ENCODE data around the gene SCMH1.

SCMH1 gene

GRCh38 chr1:41235893-41236292 is 6.2 kb downstream of the SCMH1 start:
- no peak overlapping the region for H2AFZ ChIP-seq (ENCODE audit: low read length)
- peaks cover 6% of the 10 kb centered on the region for H3F3A ChIP-seq (ENCODE audit: insufficient read depth, low read length)
- no peaks in the 10 kb centered on the region for H3K9me2 ChIP-seq (ENCODE audit: low read depth, low read length)
- H4K20me1 ChIP-seq (ENCODE audit: insufficient read depth, low read length) = no peaks in the 10 kb centered on the region
- H3K4me1 ChIP-seq (ENCODE audit: insufficient read depth, low read length, severe bottlenecking) = peaks cover 9% of the 10 kb centered on the region
- TF ChIP-seq EZH2 (IDR thresholded peaks at IDR 0.05; ENCODE audit: borderline replicate concordance, low read length) (no peak), CTCF (IDR thresholded peaks at IDR 0.05; ENCODE audit: low read length) (no peak)
- no peaks in the 10 kb centered on the region for H3K36me3 ChIP-seq (ENCODE audit: insufficient read depth, low read length)
- no peak overlapping the region for H3K4me2 ChIP-seq (ENCODE audit: low read length)
- no peak overlapping the region for H3K9ac ChIP-seq (ENCODE audit: low read length)
- no peak overlapping the region for H3K4me3 ChIP-seq (ENCODE audit: low read depth, low read length, poor library complexity, severe bottlenecking)
- H3K27me3 ChIP-seq (ENCODE audit: insufficient read depth, low read length) = no peaks in the 10 kb centered on the region
- no peak overlapping the region for H3K27ac ChIP-seq (ENCODE audit: low read depth, low read length, poor library complexity, severe bottlenecking)
- peaks cover 5% of the 10 kb centered on the region; the same call in 1 of the 2 replicates for H3K79me2 ChIP-seq (ENCODE audit: insufficient read depth, low read length)
- no peaks in the 10 kb centered on the region for H3K9me3 ChIP-seq (ENCODE audit: low read length)

- Histone ChIP-seq H3K79me2 (ENCODE audit: insufficient read depth, low read length) (peaks cover 5% of the 10 kb centered on the region; the same call in 1 of the 2 replicates), H3K4me3 (ENCODE audit: low read depth, low read length, poor library complexity, severe bottlenecking) (no peak overlapping the region), H3K4me1 (ENCODE audit: insufficient read depth, low read length, severe bottlenecking) (no peaks in the 10 kb centered on the region), H3K27ac (ENCODE audit: low read depth, low read length, poor library complexity, severe bottlenecking) (no peak overlapping the region), H3K36me3 (ENCODE audit: insufficient read depth, low read length) (no peaks in the 10 kb centered on the region), H2AFZ (ENCODE audit: low read length) (no peak overlapping the region), H3K9me3 (ENCODE audit: low read length) (no peaks in the 10 kb centered on the region), H3K9ac (ENCODE audit: low read length) (no peak overlapping the region), H3F3A (ENCODE audit: insufficient read depth, low read length) (no peaks in the 10 kb centered on the region), H3K27me3 (ENCODE audit: insufficient read depth, low read length) (no peaks in the 10 kb centered on the region), H3K4me2 (ENCODE audit: low read length) (no peak overlapping the region), H4K20me1 (ENCODE audit: insufficient read depth, low read length) (no peaks in the 10 kb centered on the region), H3K9me2 (ENCODE audit: low read depth, low read length) (no peaks in the 10 kb centered on the region)
- no peak for TF ChIP-seq CTCF (IDR thresholded peaks at IDR 0.05; ENCODE audit: low read length)
Observed at GRCh38 chr1:41233708-41234107, 8.4 kb downstream of the SCMH1 start.

- H3K4me1 ChIP-seq (ENCODE audit: insufficient read depth, low read length, severe bottlenecking) = no peaks in the 10 kb centered on the region
Observed at GRCh38 chr1:41232305-41232704, 9.8 kb downstream of the SCMH1 start.

More at GRCh38 chr1:41232305-41232704, 9.8 kb downstream of the SCMH1 start:
- TF ChIP-seq EZH2 (IDR thresholded peaks at IDR 0.05; ENCODE audit: borderline replicate concordance, low read length) (no peak), CTCF (IDR thresholded peaks at IDR 0.05; ENCODE audit: low read length) (no peak)
- H3K4me2 ChIP-seq (ENCODE audit: low read length) = no peak overlapping the region
- H3K9me3 ChIP-seq (ENCODE audit: low read length) = no peaks in the 10 kb centered on the region
- no peak overlapping the region for H2AFZ ChIP-seq (ENCODE audit: low read length)
- no peaks in the 10 kb centered on the region for H3F3A ChIP-seq (ENCODE audit: insufficient read depth, low read length)
- 0 out of 2 replicates have a peak, but pooled peaks cover 5% of the 10 kb centered on the region for H3K79me2 ChIP-seq (ENCODE audit: insufficient read depth, low read length)
- H3K9ac ChIP-seq (ENCODE audit: low read length) = no peak overlapping the region
- H3K4me3 ChIP-seq (ENCODE audit: low read depth, low read length, poor library complexity, severe bottlenecking) = no peak overlapping the region
- H3K9me2 ChIP-seq (ENCODE audit: low read depth, low read length) = no peaks in the 10 kb centered on the region
- no peaks in the 10 kb centered on the region for H4K20me1 ChIP-seq (ENCODE audit: insufficient read depth, low read length)
- no peak overlapping the region for H3K27ac ChIP-seq (ENCODE audit: low read depth, low read length, poor library complexity, severe bottlenecking)
- no peaks in the 10 kb centered on the region for H3K27me3 ChIP-seq (ENCODE audit: insufficient read depth, low read length)
- H3K36me3 ChIP-seq (ENCODE audit: insufficient read depth, low read length) = no peaks in the 10 kb centered on the region
